ENCODE data around the gene CENPT.
A peak's percentile ranks its signal among the peaks of the same experiment; 100 is the strongest.

Gene CENPT

GRCh38 chr16:67847064-67847861 is at the start of gene CENPT:
TSS of gene CENPT (minus strand) at chr16:67847693. CDS start at chr16:67833859, 13,834 bp downstream.
- DNase-seq (ENCODE audit: extremely low spot score, insufficient read length, low read depth), result peak; percentile 54
- FAIRE-seq, result no peak

- no peak for FAIRE-seq
- DNase-seq (ENCODE audit: extremely low spot score, insufficient read length, low read depth), result no peak
Observed at GRCh38 chr16:67897231-67897630, 49.7 kb upstream of the CENPT start.

- no peak for FAIRE-seq
- DNase-seq (ENCODE audit: extremely low spot score, insufficient read length, low read depth), result no peak
Observed at GRCh38 chr16:67893743-67894399, 46.4 kb upstream of the CENPT start.

GRCh38 chr16:67892899-67893742 is 45.6 kb upstream of the CENPT start, which contains the start of gene PSKH1:
TSS of gene PSKH1 (plus strand) at chr16:67893254. CDS start at chr16:67908750, 15,496 bp downstream.
- FAIRE-seq, result peak; percentile 80
- DNase-seq (ENCODE audit: extremely low spot score, insufficient read length, low read depth), result peak; percentile 99

- no peak for FAIRE-seq
- no peak for DNase-seq (ENCODE audit: extremely low spot score, insufficient read length, low read depth)
Observed at GRCh38 chr16:67892375-67892774, 44.9 kb upstream of the CENPT start.

- no peak for FAIRE-seq
Observed at GRCh38 chr16:67888331-67888730, 40.8 kb upstream of the CENPT start.

GRCh38 chr16:67886387-67886786 is 38.9 kb upstream of the CENPT start:
- no peak for FAIRE-seq
- no peak for DNase-seq (ENCODE audit: extremely low spot score, insufficient read length, low read depth)

More at GRCh38 chr16:67888331-67888730, 40.8 kb upstream of the CENPT start:
- DNase-seq (ENCODE audit: extremely low spot score, insufficient read length, low read depth), result no peak

GRCh38 chr16:67885976-67886375 is 38.5 kb upstream of the CENPT start:
- no peak for DNase-seq (ENCODE audit: extremely low spot score, insufficient read length, low read depth)
- FAIRE-seq, result no peak

GRCh38 chr16:67885545-67885944 is 38.1 kb upstream of the CENPT start:
- DNase-seq (ENCODE audit: extremely low spot score, insufficient read length, low read depth) (no peak), FAIRE-seq (no peak)

- FAIRE-seq (no peak), DNase-seq (ENCODE audit: extremely low spot score, insufficient read length, low read depth) (no peak)
Observed at GRCh38 chr16:67884684-67885083, 37.2 kb upstream of the CENPT start, which contains the start of gene NRN1L. TSS of gene NRN1L (plus strand) at chr16:67884885. CDS start at chr16:67884904, 19 bp downstream.

GRCh38 chr16:67883872-67884261 is 36.4 kb upstream of the CENPT start:
- DNase-seq (ENCODE audit: extremely low spot score, insufficient read length, low read depth) (peak; percentile 71), FAIRE-seq (no peak)

- DNase-seq (ENCODE audit: extremely low spot score, insufficient read length, low read depth), result no peak
- peak; percentile 67 for FAIRE-seq
Observed at GRCh38 chr16:67883146-67883871, 35.8 kb upstream of the CENPT start.

- FAIRE-seq, result no peak
- no peak for DNase-seq (ENCODE audit: extremely low spot score, insufficient read length, low read depth)
Observed at GRCh38 chr16:67882374-67883145, 35.1 kb upstream of the CENPT start.

- FAIRE-seq (no peak), DNase-seq (ENCODE audit: extremely low spot score, insufficient read length, low read depth) (no peak)
Observed at GRCh38 chr16:67881621-67882161, 34.2 kb upstream of the CENPT start.

GRCh38 chr16:67880584-67880983 is 33.1 kb upstream of the CENPT start:
- FAIRE-seq, result no peak
- DNase-seq (ENCODE audit: extremely low spot score, insufficient read length, low read depth), result no peak

GRCh38 chr16:67879936-67880335 is 32.4 kb upstream of the CENPT start:
- DNase-seq (ENCODE audit: extremely low spot score, insufficient read length, low read depth), result no peak

GRCh38 chr16:67879462-67879861 is 32.0 kb upstream of the CENPT start:
- FAIRE-seq, result no peak
- DNase-seq (ENCODE audit: extremely low spot score, insufficient read length, low read depth), result no peak

More at GRCh38 chr16:67879936-67880335, 32.4 kb upstream of the CENPT start:
- no peak for FAIRE-seq

- FAIRE-seq, result no peak
Observed at GRCh38 chr16:67878846-67879245, 31.4 kb upstream of the CENPT start.

GRCh38 chr16:67878232-67878631 is 30.7 kb upstream of the CENPT start:
- FAIRE-seq, result no peak

More at GRCh38 chr16:67878846-67879245, 31.4 kb upstream of the CENPT start:
- DNase-seq (ENCODE audit: extremely low spot score, insufficient read length, low read depth), result no peak

More at GRCh38 chr16:67878232-67878631, 30.7 kb upstream of the CENPT start:
- DNase-seq (ENCODE audit: extremely low spot score, insufficient read length, low read depth), result no peak
